Measurements from ENCODE around the gene ZNF740.

ZNF740 gene

GRCh38 chr12:53235164-53235563 is 54.6 kb downstream of the ZNF740 start:
- no peak overlapping the region for H3K4me3 ChIP-seq (ENCODE audit: low read depth, low read length)
- H3K36me3 ChIP-seq (ENCODE audit: control insufficient read depth, insufficient read depth, low read length) = no peaks in the 10 kb centered on the region
- H3K4me1 ChIP-seq = peaks cover 17% of the 10 kb centered on the region
- no peaks in the 10 kb centered on the region for H3K79me2 ChIP-seq
- no peak overlapping the region for H3K9ac ChIP-seq
- no peaks in the 10 kb centered on the region for H3K9me3 ChIP-seq (ENCODE audit: control insufficient read depth, low read length)
- H2AFZ ChIP-seq = no peak overlapping the region
- no peak overlapping the region for H3K4me2 ChIP-seq (ENCODE audit: low read length)
- TF ChIP-seq CTCF (IDR thresholded peaks at IDR 0.05) = no peak
- no peaks in the 10 kb centered on the region for H3K27me3 ChIP-seq (ENCODE audit: control insufficient read depth, insufficient read depth, low read length)
- H3K27ac ChIP-seq = no peak overlapping the region

- no peak overlapping the region for H3K27ac ChIP-seq
- no peak overlapping the region for H3K9ac ChIP-seq
Measured at GRCh38 chr12:53235742-53236442, 55.4 kb downstream of the ZNF740 start.

GRCh38 chr12:53236443-53237111 is 56.1 kb downstream of the ZNF740 start:
- Histone ChIP-seq H3K36me3 (ENCODE audit: control insufficient read depth, insufficient read depth, low read length) (no peaks in the 10 kb centered on the region), H3K27ac (no peak overlapping the region), H3K9ac (no peak overlapping the region), H3K9me3 (ENCODE audit: control insufficient read depth, low read length) (no peaks in the 10 kb centered on the region), H3K79me2 (no peaks in the 10 kb centered on the region), H3K4me3 (ENCODE audit: low read depth, low read length) (no peak overlapping the region), H3K4me2 (ENCODE audit: low read length) (no peak overlapping the region), H3K27me3 (ENCODE audit: control insufficient read depth, insufficient read depth, low read length) (no peaks in the 10 kb centered on the region), H2AFZ (no peak overlapping the region), H3K4me1 (peaks cover 11% of the 10 kb centered on the region)
- no peak for TF ChIP-seq CTCF (IDR thresholded peaks at IDR 0.05)

More at GRCh38 chr12:53235742-53236442, 55.4 kb downstream of the ZNF740 start:
- no peaks in the 10 kb centered on the region for H3K36me3 ChIP-seq (ENCODE audit: control insufficient read depth, insufficient read depth, low read length)
- peaks cover 16% of the 10 kb centered on the region for H3K4me1 ChIP-seq
- TF ChIP-seq CTCF (IDR thresholded peaks at IDR 0.05) = no peak
- H3K79me2 ChIP-seq = no peaks in the 10 kb centered on the region
- H3K4me2 ChIP-seq (ENCODE audit: low read length) = no peak overlapping the region
- H2AFZ ChIP-seq = no peak overlapping the region
- no peaks in the 10 kb centered on the region for H3K27me3 ChIP-seq (ENCODE audit: control insufficient read depth, insufficient read depth, low read length)
- H3K9me3 ChIP-seq (ENCODE audit: control insufficient read depth, low read length) = no peaks in the 10 kb centered on the region
- H3K4me3 ChIP-seq (ENCODE audit: low read depth, low read length) = no peak overlapping the region

- H2AFZ ChIP-seq = no peak overlapping the region
- TF ChIP-seq CTCF (IDR thresholded peaks at IDR 0.05) = no peak
- no peaks in the 10 kb centered on the region for H3K4me1 ChIP-seq
- H3K9ac ChIP-seq = no peak overlapping the region
- H3K4me2 ChIP-seq (ENCODE audit: low read length) = no peak overlapping the region
- no peaks in the 10 kb centered on the region for H3K79me2 ChIP-seq
- no peaks in the 10 kb centered on the region for H3K9me3 ChIP-seq (ENCODE audit: control insufficient read depth, low read length)
- H3K27me3 ChIP-seq (ENCODE audit: control insufficient read depth, insufficient read depth, low read length) = no peaks in the 10 kb centered on the region
- H3K36me3 ChIP-seq (ENCODE audit: control insufficient read depth, insufficient read depth, low read length) = no peaks in the 10 kb centered on the region
- no peak overlapping the region for H3K27ac ChIP-seq
- H3K4me3 ChIP-seq (ENCODE audit: low read depth, low read length) = no peak overlapping the region
Measured at GRCh38 chr12:53239643-53240258, 59.2 kb downstream of the ZNF740 start.
